K562 (cell line): ENCODE data around the gene SEPTIN2. TPM values are rescaled to one million over a fixed set of nuclear protein-coding genes. Genes with fewer than 3 reads are reported as not detected.

Experiments used
- ATAC-seq: fragments of 200-7000 bp; cut with Tn5 transposase; 3 replicates; pipeline ENCODE4 v1.9.1; 2020; ENCODE audit warnings: moderate library complexity
- BruUV-seq: library from RNA; stranded (reverse); fragments of 400-500 nt; replicated peaks from 2 replicates; lab custom pipeline; 2021; lab: Mats Ljungman, UMichigan
- CTCF ChIA-PET: fragments of 300-600 bp; formaldehyde crosslinking; extraction: SDS; loops from one replicate; lab custom pipeline; 2021; ENCODE audit warnings: low intra/inter-chr PET ratio; lab: Yijun Ruan, JAX
- POLR2A ChIA-PET: fragments of 300-600, 350-650 bp; sonication (Branson Sonifier 250); formaldehyde crosslinking; extraction: SDS; loops from one replicate; lab custom pipeline; 2021; ENCODE audit warnings: antibody characterized with exemption, inconsistent platforms; lab: Yijun Ruan, JAX
- DNase-seq, 4 experiments: peaks; one replicate each; pipeline versions ENCODE4 v3.0.0 to v3.0.0-alpha.2; 2011 to 2018; ENCODE audit warnings: low spot score in 3 of 4, mixed read lengths in 3 of 4; ENCODE audit errors: extremely low read depth in 1 of 4
- FAIRE-seq: peaks from 2 replicates; lab custom pipeline; 2011; peaks lifted over from hg19 to GRCh38; lab: Jason Lieb, UNC
- H2AFZ ChIP-seq: 2 replicates; pipeline ENCODE4 v1.6.0; 2011; ENCODE audit warnings: low read depth, low read length, control low read depth, inconsistent platforms
- H3K27ac ChIP-seq: fragments of 200-600 bp; 3 replicates; pipeline ENCODE4 v1.8.0; 2011; ENCODE audit warnings: low read depth, mild to moderate bottlenecking, control low read depth, inconsistent platforms, low read length, moderate library complexity, mixed read lengths; ENCODE audit errors: extremely low read depth
- H3K27me3 ChIP-seq, 2 experiments: fragments of 300-600 bp in 1 of 2; 2 replicates in 1 of 2; 3 replicates in 1 of 2; pipeline versions ENCODE4 v1.6.0 to v1.8.0; 2011; ENCODE audit warnings: inconsistent platforms in 2 of 2, low read length in 2 of 2, mild to moderate bottlenecking in 1 of 2, mixed read lengths in 1 of 2, moderate library complexity in 1 of 2; ENCODE audit not compliant: control insufficient read depth in 2 of 2, insufficient read depth in 2 of 2
- H3K36me3 ChIP-seq: fragments of 300-600 bp; 3 replicates; pipeline ENCODE4 v1.8.0; 2011; ENCODE audit warnings: mild to moderate bottlenecking, low read length, inconsistent platforms; ENCODE audit not compliant: control insufficient read depth, insufficient read depth
- H3K4me1 ChIP-seq, 2 experiments: fragments of 200-600 bp in 1 of 2; replicated peaks in 1 of 2; 2 replicates in 1 of 2; 3 replicates in 1 of 2; pipeline versions ENCODE4 v1.5.1 to v1.8.0; 2011; ENCODE audit warnings: inconsistent platforms in 2 of 2, low read length in 2 of 2, mild to moderate bottlenecking in 1 of 2, mixed read lengths in 1 of 2, moderate library complexity in 1 of 2; ENCODE audit not compliant: control insufficient read depth in 2 of 2, insufficient read depth in 2 of 2
- H3K4me2 ChIP-seq: 2 replicates; pipeline ENCODE4 v1.6.1; 2011; ENCODE audit warnings: low read length, control low read depth, inconsistent platforms, mixed read lengths; ENCODE audit not compliant: insufficient read depth
- H3K4me3 ChIP-seq: fragments of 200-600 bp; sonication (generic), shearing (Covaris generic); 2 replicates; pipeline ENCODE4 v1.5.1; 2016; ENCODE audit warnings: control low read depth, inconsistent platforms
- H3K79me2 ChIP-seq: fragments of 200-600 bp; 3 replicates; pipeline ENCODE4 v1.8.0; 2011; ENCODE audit warnings: low read length, inconsistent platforms; ENCODE audit not compliant: control insufficient read depth, insufficient read depth
- H3K9ac ChIP-seq, 2 experiments: 2 replicates each; pipeline versions ENCODE4 v1.6.0 to v1.6.1; 2011; ENCODE audit warnings: low read depth in 2 of 2, low read length in 2 of 2, control low read depth in 1 of 2, inconsistent platforms in 1 of 2, mild to moderate bottlenecking in 1 of 2, mixed read lengths in 1 of 2; ENCODE audit not compliant: insufficient read depth in 1 of 2
- H3K9me1 ChIP-seq: one replicate; pipeline ENCODE4 v1.6.0; 2011; ENCODE audit warnings: inconsistent platforms, mild to moderate bottlenecking, low read length, moderate library complexity; ENCODE audit not compliant: control insufficient read depth, insufficient read depth
- H3K9me3 ChIP-seq: replicated peaks from 2 replicates; pipeline ENCODE4 v1.5.1; 2011; ENCODE audit warnings: low read depth, low read length, inconsistent platforms; ENCODE audit not compliant: control insufficient read depth, insufficient read depth
- H4K20me1 ChIP-seq: replicated peaks from 2 replicates; pipeline ENCODE4 v1.6.1; 2011; ENCODE audit warnings: low read length, inconsistent platforms, mixed read lengths; ENCODE audit not compliant: control insufficient read depth, insufficient read depth
- CHD4 ChIP-seq: fragments of 200-600 bp; sonication (generic); IDR thresholded peaks from 3 replicates; pipeline ENCODE4 v1.6.1; 2012; ENCODE audit warnings: low read depth, mild to moderate bottlenecking, mixed read lengths, low read length, inconsistent platforms; ENCODE audit not compliant: insufficient read depth, insufficient replicate concordance, poor library complexity, severe bottlenecking
- CSDE1 ChIP-seq, 2 experiments: fragments of 450-650 bp; IDR thresholded peaks; 2 replicates each; pipeline ENCODE4 v1.6.1; 2016; ENCODE audit warnings: mild to moderate bottlenecking in 1 of 2
- E2F5 ChIP-seq: sonication (generic); formaldehyde crosslinking; IDR thresholded peaks from 2 replicates; pipeline ENCODE4 v1.8.0; 2022; ENCODE audit warnings: mild to moderate bottlenecking, missing genetic modification reagents
- HOXB6 ChIP-seq: fragments of 250-450 bp; sonication (Bioruptor Pico); IDR thresholded peaks from 2 replicates; pipeline ENCODE4 v1.5.1; 2022; ENCODE audit warnings: mild to moderate bottlenecking, borderline replicate concordance
- RAD51 ChIP-seq: fragments of 450-650 bp; IDR thresholded peaks from 2 replicates; pipeline ENCODE4 v1.7.1; 2016; ENCODE audit warnings: low read depth, mild to moderate bottlenecking, borderline replicate concordance
- SETDB1 ChIP-seq: IDR thresholded peaks from one replicate; pipeline ENCODE4 v1.6.1; 2012; ENCODE audit warnings: low read length, control low read depth, inconsistent platforms
- TFAP4 ChIP-seq: sonication (generic); formaldehyde crosslinking; IDR thresholded peaks from 2 replicates; pipeline ENCODE4 v1.8.0; 2022; ENCODE audit warnings: missing genetic modification reagents, mild to moderate bottlenecking, moderate library complexity, borderline replicate concordance
- ZBTB2 ChIP-seq: fragments of 450-650 bp; IDR thresholded peaks from 2 replicates; pipeline ENCODE4 v1.6.1; 2016; ENCODE audit warnings: antibody characterized with exemption
- ZBTB7A ChIP-seq: IDR thresholded peaks from 2 replicates; pipeline ENCODE4 v1.6.1; 2011; ENCODE audit warnings: low read depth, mild to moderate bottlenecking, low read length, moderate library complexity, borderline replicate concordance; ENCODE audit not compliant: control insufficient read depth
- WGBS: fragments of 100-300 bp; shearing (Covaris generic); methylation state at CpG from one replicate; pipeline ENCODE4 v1.1.6; 2016; ENCODE audit warnings: low coverage, mixed read lengths; ENCODE audit not compliant: insufficient coverage; ENCODE audit errors: missing lambda C conversion rate; 5-methylcytosine and 5-hydroxymethylcytosine counted together
- in situ Hi-C: fragments of 300-500 bp; cut with MboI; formaldehyde crosslinking; loops from 4 replicates; pipeline ENCODE4 v1.15.0; 2018; ENCODE audit warnings: inconsistent platforms, mixed read lengths
- intact Hi-C: fragments of 100-400 bp; cut with micrococcal nuclease; formaldehyde crosslinking; loops from 2 replicates; pipeline ENCODE4 v1.14.2; 2022
- polyA plus RNA-seq, 8 experiments: library from polyadenylated mRNA; depleted of rRNA in 4 of 8; stranded (reverse) in 5 of 8; unstranded in 3 of 8; fragments of >200 nt; fragmentation: Nextera tagmentation in 2 of 8; fragmentation: Illumina TruSeq in 1 of 8; extraction: Ambion mirVana in 2 of 8; extraction: Trizol in 1 of 8; gene quantifications; 2 replicates each; pipeline versions ENCODE4 v1.2.1 to v1.2.3, GENCODE V29; 2011 to 2014; ENCODE audit warnings: inconsistent platforms in 1 of 8, missing spikeins in 1 of 8
- total RNA-seq, 7 experiments: library from RNA; depleted of rRNA in 6 of 7; stranded (reverse); fragments of >200 nt in 6 of 7; fragmentation: Illumina TruSeq in 2 of 7; extraction: Trizol in 2 of 7; gene quantifications; 2 replicates each; pipeline versions ENCODE4 v1.2.1 to v1.2.3, GENCODE V29; 2011 to 2021; ENCODE audit warnings: low replicate concordance in 1 of 7
- TF ChIP-seq, protein P1 (sequence below): sonication (generic); formaldehyde crosslinking; IDR thresholded peaks from 2 replicates; pipeline ENCODE4 v1.8.0; 2023; ENCODE audit warnings: missing genetic modification reagents, mild to moderate bottlenecking, borderline replicate concordance

The SEPTIN2 gene
- total and polyA plus RNA-seq, 9 of the 15 experiments (the other 6 are each of a cell fraction or from before 2014, with no cell fraction given), result 121 to 367 (median 166) TPM

DNA sequence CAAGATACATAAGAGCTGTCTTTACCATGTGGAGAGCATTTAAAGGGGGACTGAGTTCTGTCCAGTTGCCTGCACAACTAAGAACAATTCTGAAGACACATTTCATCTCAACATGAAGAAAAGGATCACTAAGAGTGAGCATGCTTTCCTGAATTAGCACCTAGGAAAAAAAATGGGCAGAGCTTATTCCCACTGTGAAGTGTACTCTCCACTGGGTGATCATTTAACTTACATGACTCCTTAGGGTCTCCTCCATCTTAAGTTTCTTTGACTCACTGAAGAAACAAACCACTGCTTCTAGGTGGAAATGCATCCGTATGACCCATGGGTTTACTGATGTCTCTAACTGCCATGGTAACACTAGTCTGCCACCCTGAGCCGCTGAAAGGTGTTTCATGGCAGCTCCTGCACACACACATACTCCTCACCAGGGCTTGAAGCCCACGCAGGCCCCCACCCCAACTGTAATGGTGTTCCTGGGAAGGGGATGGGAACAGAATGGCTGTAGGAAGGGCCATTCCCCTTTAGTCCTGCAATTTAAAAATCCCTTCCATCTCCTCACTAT lies 27.3 kb upstream of the SEPTIN2 start (continued):
- TF ChIP-seq ZBTB2, result no peak

GRCh38 chr2:241289053-241289452 lies 26.7 kb upstream of the SEPTIN2 start:
- FAIRE-seq (no peak), DNase-seq (no peak), ATAC-seq (no peak)
- ChIA-PET CTCF (no interaction called here), POLR2A (interaction anchor here (2.1 kb wide), 1 partner anchor 14 kb away, joined by 8 read pairs; no protein-coding TSS in a partner anchor)
- in situ Hi-C loops (no loop called here), intact Hi-C loops (no loop called here)
- Histone ChIP-seq H3K27ac (no peak overlapping the region), H3K27me3 (no peaks in the 10 kb centered on the region), H3K9me1 (no peaks in the 10 kb centered on the region), H3K9ac (no peak overlapping the region), H3K36me3 (peaks cover 29% of the 10 kb centered on the region; the same call in 2 of the 3 replicates), H3K9me3 (no peaks in the 10 kb centered on the region), H3K4me1 (no peaks in the 10 kb centered on the region; a peak in 2 of 5 replicates), H3K4me2 (no peak overlapping the region), H4K20me1 (0 out of 2 replicates have a peak, but pooled peaks cover 13% of the 10 kb centered on the region), H3K79me2 (peaks cover 84% of the 10 kb centered on the region), H2AFZ (no peak overlapping the region), H3K4me3 (no peak overlapping the region)
- WGBS, result 86% methylated on average over 4 of the region's 4 CpGs
- no TSS peak for BruUV-seq
- TF ChIP-seq CHD4 (no peak), ZBTB7A (no peak), TFAP4 (no peak), CSDE1 (IDR thresholded peaks at IDR 0.05) (no peak), SETDB1 (no peak), E2F5 (CRISPR knock-in tag) (no peak), RAD51 (no peak), HOXB6 (CRISPR knock-in tag) (no peak)
- TF ChIP-seq, protein P1, sequence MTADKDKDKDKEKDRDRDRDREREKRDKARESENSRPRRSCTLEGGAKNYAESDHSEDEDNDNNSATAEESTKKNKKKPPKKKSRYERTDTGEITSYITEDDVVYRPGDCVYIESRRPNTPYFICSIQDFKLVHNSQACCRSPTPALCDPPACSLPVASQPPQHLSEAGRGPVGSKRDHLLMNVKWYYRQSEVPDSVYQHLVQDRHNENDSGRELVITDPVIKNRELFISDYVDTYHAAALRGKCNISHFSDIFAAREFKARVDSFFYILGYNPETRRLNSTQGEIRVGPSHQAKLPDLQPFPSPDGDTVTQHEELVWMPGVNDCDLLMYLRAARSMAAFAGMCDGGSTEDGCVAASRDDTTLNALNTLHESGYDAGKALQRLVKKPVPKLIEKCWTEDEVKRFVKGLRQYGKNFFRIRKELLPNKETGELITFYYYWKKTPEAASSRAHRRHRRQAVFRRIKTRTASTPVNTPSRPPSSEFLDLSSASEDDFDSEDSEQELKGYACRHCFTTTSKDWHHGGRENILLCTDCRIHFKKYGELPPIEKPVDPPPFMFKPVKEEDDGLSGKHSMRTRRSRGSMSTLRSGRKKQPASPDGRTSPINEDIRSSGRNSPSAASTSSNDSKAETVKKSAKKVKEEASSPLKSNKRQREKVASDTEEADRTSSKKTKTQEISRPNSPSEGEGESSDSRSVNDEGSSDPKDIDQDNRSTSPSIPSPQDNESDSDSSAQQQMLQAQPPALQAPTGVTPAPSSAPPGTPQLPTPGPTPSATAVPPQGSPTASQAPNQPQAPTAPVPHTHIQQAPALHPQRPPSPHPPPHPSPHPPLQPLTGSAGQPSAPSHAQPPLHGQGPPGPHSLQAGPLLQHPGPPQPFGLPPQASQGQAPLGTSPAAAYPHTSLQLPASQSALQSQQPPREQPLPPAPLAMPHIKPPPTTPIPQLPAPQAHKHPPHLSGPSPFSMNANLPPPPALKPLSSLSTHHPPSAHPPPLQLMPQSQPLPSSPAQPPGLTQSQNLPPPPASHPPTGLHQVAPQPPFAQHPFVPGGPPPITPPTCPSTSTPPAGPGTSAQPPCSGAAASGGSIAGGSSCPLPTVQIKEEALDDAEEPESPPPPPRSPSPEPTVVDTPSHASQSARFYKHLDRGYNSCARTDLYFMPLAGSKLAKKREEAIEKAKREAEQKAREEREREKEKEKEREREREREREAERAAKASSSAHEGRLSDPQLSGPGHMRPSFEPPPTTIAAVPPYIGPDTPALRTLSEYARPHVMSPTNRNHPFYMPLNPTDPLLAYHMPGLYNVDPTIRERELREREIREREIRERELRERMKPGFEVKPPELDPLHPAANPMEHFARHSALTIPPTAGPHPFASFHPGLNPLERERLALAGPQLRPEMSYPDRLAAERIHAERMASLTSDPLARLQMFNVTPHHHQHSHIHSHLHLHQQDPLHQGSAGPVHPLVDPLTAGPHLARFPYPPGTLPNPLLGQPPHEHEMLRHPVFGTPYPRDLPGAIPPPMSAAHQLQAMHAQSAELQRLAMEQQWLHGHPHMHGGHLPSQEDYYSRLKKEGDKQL (CRISPR knock-in tag), result no peak
